ENCODE results near the gene CPB1. TPM values are rescaled to one million over a fixed set of nuclear protein-coding genes. Genes with fewer than 3 reads are reported as not detected.

Gene CPB1
- not detected in 2 replicates for total RNA-seq

GRCh38 chr3:148827585-148827984 is at the start of gene CPB1:
TSS of gene CPB1 (plus strand) at chr3:148827811. CDS start at chr3:148827824, 13 bp downstream.

GRCh38 chr3:148865049-148865448 is 37.4 kb downstream of the CPB1 start, which contains the start of gene CPA3:
TSS of gene CPA3 (plus strand) at chr3:148865296. CDS start at chr3:148865308, 12 bp downstream.

Other genes starting within 250 kb of the CPB1 start
- gene AGTR1, start 129.9 kb upstream of the CPB1 start, total RNA-seq, result not detected in 2 replicates
- not detected in 2 replicates for gene CPA3, start 37.5 kb downstream of the CPB1 start, total RNA-seq
- 37.2 and 45.3 TPM in 2 replicates for gene GYG1, start 163.7 kb downstream of the CPB1 start, total RNA-seq

All from dermis lymphatic vessel endothelial cell (primary cell).